H1 (cell line): Measurements from ENCODE around the gene PLEKHG4. TPM values are rescaled to one million over a fixed set of nuclear protein-coding genes. Genes with fewer than 3 reads are reported as not detected.

Source experiments
- CTCF ChIA-PET: fragments of 300-600 bp; sonication (Branson Sonifier 250); formaldehyde crosslinking; loops from one replicate; lab custom pipeline; 2021; ENCODE audit not compliant: partially characterized antibody; lab: Charles Lee
- POLR2A ChIA-PET: fragments of 300-600 bp; sonication (Branson Sonifier 250); formaldehyde crosslinking; loops from one replicate; lab custom pipeline; 2021; ENCODE audit warnings: inconsistent platforms; ENCODE audit not compliant: partially characterized antibody; lab: Charles Lee
- DNase-seq, 2 experiments: peaks; one replicate each; pipeline versions ENCODE4 v3.0.0 to v3.0.0-alpha.2; 2010 to 2022; ENCODE audit warnings: low spot score in 2 of 2, low read depth in 1 of 2, mixed read lengths in 1 of 2
- FAIRE-seq: peaks from 2 replicates; lab custom pipeline; 2011; peaks lifted over from hg19 to GRCh38; lab: Jason Lieb, UNC
- H2AFZ ChIP-seq: 2 replicates; pipeline ENCODE4 v1.8.1; 2012; ENCODE audit warnings: low read length, inconsistent platforms
- H2AK5ac ChIP-seq: 2 replicates; pipeline ENCODE4 v1.6.1; 2013; ENCODE audit warnings: low read depth, low read length
- H2BK120ac ChIP-seq: replicated peaks from 2 replicates; pipeline ENCODE3; 2013; ENCODE audit warnings: low read depth, low read length, inconsistent platforms
- H2BK12ac ChIP-seq: 2 replicates; pipeline ENCODE4 v1.6.1; 2013; ENCODE audit warnings: low read depth, low read length
- H2BK15ac ChIP-seq: 2 replicates; pipeline ENCODE4 v1.6.1; 2013; ENCODE audit warnings: low read length
- H2BK20ac ChIP-seq: 2 replicates; pipeline ENCODE4 v1.6.1; 2013; ENCODE audit warnings: low read length
- H2BK5ac ChIP-seq: 2 replicates; pipeline ENCODE4 v1.6.1; 2013; ENCODE audit warnings: low read depth, low read length
- H3K14ac ChIP-seq: 2 replicates; pipeline ENCODE4 v1.6.1; 2013; ENCODE audit warnings: inconsistent platforms; ENCODE audit not compliant: insufficient read length
- H3K18ac ChIP-seq: 2 replicates; pipeline ENCODE4 v1.6.1; 2013; ENCODE audit warnings: low read length; ENCODE audit errors: extremely low read depth
- H3K23ac ChIP-seq: 2 replicates; pipeline ENCODE4 v1.6.1; 2013; ENCODE audit warnings: inconsistent platforms; ENCODE audit not compliant: insufficient read length
- H3K23me2 ChIP-seq: 2 replicates; pipeline ENCODE4 v1.6.1; 2013; ENCODE audit warnings: low read depth, low read length
- H3K27ac ChIP-seq: 2 replicates; pipeline ENCODE4 v1.6.1; 2011; ENCODE audit warnings: low read depth, low read length, inconsistent platforms
- H3K27me3 ChIP-seq, 4 experiments: replicated peaks in 1 of 4; 1 replicate in 1 of 4; 2 replicates in 3 of 4; pipeline versions ENCODE4 v1.6.1 to v1.8.1; 2011 to 2013; ENCODE audit warnings: low read length in 3 of 4, mild to moderate bottlenecking in 3 of 4, inconsistent platforms in 2 of 4, mixed read lengths in 2 of 4, moderate library complexity in 1 of 4; ENCODE audit not compliant: control insufficient read depth in 3 of 4, insufficient read depth in 3 of 4; ENCODE audit errors: extremely low read depth in 1 of 4
- H3K36me3 ChIP-seq, 4 experiments: 2 replicates each; pipeline versions ENCODE4 v1.6.1 to v1.8.1; 2011 to 2013; ENCODE audit warnings: mild to moderate bottlenecking in 4 of 4, low read length in 3 of 4, moderate library complexity in 2 of 4, control low read depth in 1 of 4, inconsistent platforms in 1 of 4; ENCODE audit not compliant: insufficient read depth in 4 of 4, control insufficient read depth in 2 of 4
- H3K4ac ChIP-seq: replicated peaks from 2 replicates; pipeline ENCODE3; 2013; ENCODE audit warnings: low read length, low read depth, mixed read lengths, inconsistent platforms; ENCODE audit not compliant: insufficient read length
- H3K4me1 ChIP-seq, 4 experiments: replicated peaks in 1 of 4; 1 replicate in 1 of 4; 2 replicates in 3 of 4; pipeline versions ENCODE4 v1.6.1 to v1.8.1; 2011 to 2013; ENCODE audit warnings: low read length in 3 of 4, inconsistent platforms in 2 of 4, mixed read lengths in 1 of 4; ENCODE audit not compliant: insufficient read depth in 4 of 4, control insufficient read depth in 3 of 4
- H3K4me2 ChIP-seq, 2 experiments: 2 replicates each; pipeline versions ENCODE4 v1.6.1 to v1.8.1; 2011 to 2013; ENCODE audit warnings: low read depth in 2 of 2, low read length in 2 of 2, control low read depth in 1 of 2, inconsistent platforms in 1 of 2, mild to moderate bottlenecking in 1 of 2; ENCODE audit not compliant: insufficient read depth in 1 of 2
- H3K4me3 ChIP-seq, 4 experiments: fragments of 200-600, 300-600 bp in 1 of 4; sonication (generic), shearing (Covaris generic), sonication (Bioruptor Twin) in 1 of 4; 2 replicates each; pipeline versions ENCODE4 v1.5.1 to v1.8.1; 2011 to 2016; ENCODE audit warnings: low read length in 4 of 4, low read depth in 3 of 4, control low read depth in 2 of 4, inconsistent platforms in 2 of 4, mild to moderate bottlenecking in 2 of 4, mixed read lengths in 1 of 4, moderate library complexity in 1 of 4; ENCODE audit not compliant: insufficient read depth in 2 of 4; ENCODE audit errors: extremely low read depth in 1 of 4
- H3K56ac ChIP-seq: replicated peaks from 2 replicates; pipeline ENCODE3; 2013; ENCODE audit warnings: low read depth, mild to moderate bottlenecking, mixed read lengths, low read length, inconsistent platforms; ENCODE audit not compliant: insufficient read length
- H3K79me1 ChIP-seq: 2 replicates; pipeline ENCODE4 v1.6.1; 2013; ENCODE audit warnings: low read depth, low read length, control low read depth
- H3K79me2 ChIP-seq, 2 experiments: 2 replicates each; pipeline versions ENCODE4 v1.6.1 to v1.8.1; 2012 to 2013; ENCODE audit warnings: low read length in 2 of 2, mild to moderate bottlenecking in 2 of 2, inconsistent platforms in 1 of 2; ENCODE audit not compliant: insufficient read depth in 2 of 2, control insufficient read depth in 1 of 2
- H3K9ac ChIP-seq, 4 experiments: replicated peaks in 1 of 4; 1 replicate in 1 of 4; 2 replicates in 3 of 4; pipeline versions ENCODE4 v1.6.1 to v1.8.1; 2011 to 2013; ENCODE audit warnings: low read depth in 3 of 4, low read length in 3 of 4, control low read depth in 2 of 4, mild to moderate bottlenecking in 2 of 4, moderate library complexity in 2 of 4, inconsistent platforms in 1 of 4; ENCODE audit errors: extremely low read depth in 1 of 4
- H3K9me3 ChIP-seq, 2 experiments: 2 replicates each; pipeline versions ENCODE4 v1.6.1 to v1.8.1; 2012 to 2013; ENCODE audit warnings: mild to moderate bottlenecking in 2 of 2, moderate library complexity in 2 of 2, control low read depth in 1 of 2, inconsistent platforms in 1 of 2, low read depth in 1 of 2, low read length in 1 of 2, mixed read lengths in 1 of 2; ENCODE audit not compliant: insufficient read depth in 2 of 2
- H4K20me1 ChIP-seq, 2 experiments: replicated peaks in 1 of 2; 2 replicates each; pipeline versions ENCODE3 to v1.8.1; 2011 to 2013; ENCODE audit warnings: inconsistent platforms in 2 of 2, low read length in 2 of 2, mild to moderate bottlenecking in 1 of 2; ENCODE audit not compliant: insufficient read depth in 2 of 2, control insufficient read depth in 1 of 2
- H4K5ac ChIP-seq: 2 replicates; pipeline ENCODE4 v1.6.1; 2013; ENCODE audit warnings: low read length, low read depth, mixed read lengths, inconsistent platforms; ENCODE audit not compliant: insufficient read length
- H4K8ac ChIP-seq: 2 replicates; pipeline ENCODE4 v1.8.0; 2013; ENCODE audit warnings: mild to moderate bottlenecking, moderate library complexity, low read length, inconsistent platforms; ENCODE audit not compliant: insufficient read depth; ENCODE audit errors: extremely low read depth
- H4K91ac ChIP-seq: replicated peaks from 2 replicates; pipeline ENCODE3; 2013; ENCODE audit warnings: low read length, mixed read lengths, inconsistent platforms; ENCODE audit not compliant: insufficient read length
- BRCA1 ChIP-seq: IDR thresholded peaks from 2 replicates; pipeline ENCODE4 v1.6.1; 2012; ENCODE audit warnings: low read depth, low read length, improper control_type of control experiment
- CREB1 ChIP-seq: IDR thresholded peaks from 2 replicates; pipeline ENCODE4 v1.6.1; 2012; ENCODE audit warnings: inconsistent platforms
- GABPA ChIP-seq: IDR thresholded peaks from 2 replicates; pipeline ENCODE4 v1.6.1; 2011; ENCODE audit warnings: mild to moderate bottlenecking, low read length, moderate library complexity, borderline replicate concordance; ENCODE audit not compliant: insufficient read depth
- GTF2F1 ChIP-seq: IDR thresholded peaks from 2 replicates; pipeline ENCODE4 v1.6.1; 2012; ENCODE audit warnings: low read depth, low read length, improper control_type of control experiment, borderline replicate concordance
- JUN ChIP-seq: IDR thresholded peaks from 2 replicates; pipeline ENCODE4 v1.6.1; 2011; ENCODE audit warnings: low read depth, mild to moderate bottlenecking, improper control_type of control experiment, low read length
- JUND ChIP-seq: IDR thresholded peaks from 2 replicates; pipeline ENCODE4 v1.6.1; 2011; ENCODE audit warnings: mild to moderate bottlenecking, improper control_type of control experiment, low read length
- PHF8 ChIP-seq: fragments of 200-600 bp; sonication (generic); conservative IDR thresholded peaks from 2 replicates; pipeline ENCODE4 v1.7.1; 2012; ENCODE audit warnings: low read depth, mild to moderate bottlenecking, inconsistent platforms, low read length, moderate library complexity
- POLR2AphosphoS5 ChIP-seq: IDR thresholded peaks from 2 replicates; pipeline ENCODE4 v1.6.1; 2011; ENCODE audit warnings: low read depth, low read length
- SIRT6 ChIP-seq: IDR thresholded peaks from one replicate; pipeline ENCODE4 v1.7.1; 2012; ENCODE audit warnings: low read length, inconsistent platforms
- YY1 ChIP-seq: IDR thresholded peaks from 2 replicates; pipeline ENCODE4 v1.6.1; 2011; ENCODE audit warnings: low read depth, mild to moderate bottlenecking, low read length
- WGBS, 2 experiments: shearing (Covaris generic) in 1 of 2; methylation state at CpG; one replicate each; pipeline versions ENCODE4 v1.1.6 to v1.1.7; 2013 to 2015; ENCODE audit warnings: low lambda C conversion rate in 2 of 2, mixed read lengths in 2 of 2, inconsistent platforms in 1 of 2, low coverage in 1 of 2, missing lambda C conversion rate in 1 of 2; ENCODE audit not compliant: insufficient replicate concordance in 2 of 2, insufficient coverage in 1 of 2, insufficient read length in 1 of 2; ENCODE audit errors: extremely low coverage in 1 of 2, missing lambda C conversion rate in 1 of 2; 5-methylcytosine and 5-hydroxymethylcytosine counted together
- polyA plus RNA-seq, 7 experiments: library from polyadenylated mRNA; depleted of rRNA in 3 of 7; stranded (reverse) in 5 of 7; unstranded in 2 of 7; fragments of >200 nt in 5 of 7; fragments of 200-250 nt in 2 of 7; gene quantifications; 1 replicate in 5 of 7; 2 replicates in 1 of 7; 4 replicates in 1 of 7; pipeline versions ENCODE4 v1.2.1 to v1.2.3, GENCODE V29; 2011 to 2013; ENCODE audit warnings: missing spikeins in 2 of 7, mixed read lengths in 2 of 7
- total RNA-seq: library from RNA; stranded (reverse); fragmentation: NEBNext Ultra II Directional; extraction: Animal tissue kit (Norgen Biotek cat#: 25700); gene quantifications from 2 replicates; pipeline ENCODE4 v1.2.1, GENCODE V29; 2021
- TF ChIP-seq, protein P1 (sequence below): IDR thresholded peaks from 2 replicates; pipeline ENCODE4 v1.6.1; 2011; ENCODE audit warnings: low read length, improper control_type of control experiment

The PLEKHG4 gene
- total and polyA plus RNA-seq, 2 of the 8 experiments (the other 6 are each of a cell fraction or from before 2014, with no cell fraction given): 7.7 to 11.1 TPM

DNA sequence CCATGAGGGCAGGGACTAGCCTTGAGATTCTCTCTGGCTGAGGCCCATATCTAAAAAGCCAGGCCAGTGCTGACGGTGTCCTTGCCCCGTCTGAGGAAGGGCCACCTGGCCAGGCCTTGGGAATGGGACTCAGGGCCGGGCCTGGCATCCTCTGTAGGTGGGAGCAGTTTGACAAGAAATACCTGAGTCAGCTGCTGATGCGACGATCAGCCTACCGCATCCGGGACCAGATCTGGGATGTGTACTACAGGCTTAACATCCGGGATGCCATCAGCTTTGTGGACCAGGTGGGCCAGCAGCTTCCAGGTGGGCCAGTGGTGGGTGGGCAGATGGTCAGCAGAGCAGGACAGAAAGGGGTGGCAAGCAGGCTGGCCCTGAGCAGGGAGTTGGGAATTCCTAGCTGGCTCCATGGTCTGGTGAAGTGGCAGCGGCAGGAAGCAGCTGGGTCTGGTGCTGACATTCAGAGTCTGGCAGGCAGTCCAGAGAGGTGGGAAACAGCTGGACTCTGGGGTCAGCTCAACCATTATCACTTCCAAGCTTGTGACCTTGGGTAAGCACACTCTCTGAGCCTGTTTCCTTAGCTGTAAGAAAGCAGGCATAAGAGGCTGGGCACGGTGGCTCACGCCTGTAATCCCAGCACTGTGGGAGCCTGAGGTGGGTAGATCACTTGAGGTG lies 21.0 kb upstream of the PLEKHG4 start:
- Histone ChIP-seq H2BK5ac (no peak overlapping the region), H2BK120ac (no peak overlapping the region), H3K4me2 (no peak overlapping the region), H3K4ac (no peak overlapping the region), H2AK5ac (no peak overlapping the region), H3K23ac (no peak overlapping the region), H3K18ac (no peak overlapping the region), H3K27me3 (no peaks in the 10 kb centered on the region), H2BK20ac (no peak overlapping the region), H3K4me1 (no peaks in the 10 kb centered on the region), H4K20me1 (peaks cover 0 to 9% of the 10 kb centered on the region in 2 experiments), H2BK15ac (no peak overlapping the region), H4K8ac (no peak overlapping the region), H2BK12ac (0 out of 2 replicates have a peak overlapping the region, but pooled peaks have one; percentile 17), H4K91ac (no peak overlapping the region), H4K5ac (no peak overlapping the region), H3K56ac (no peak overlapping the region), H3K27ac (no peak overlapping the region), H2AFZ (no peak overlapping the region), H3K14ac (no peak overlapping the region), H3K79me2 (no peaks in the 10 kb centered on the region), H3K9me3 (no peaks in the 10 kb centered on the region), H3K9ac (no peak overlapping the region), H3K79me1 (no peaks in the 10 kb centered on the region), H3K4me3 (no peak overlapping the region), H3K23me2 (no peaks in the 10 kb centered on the region), H3K36me3 (no peaks in the 10 kb centered on the region; a peak in 2 of 8 replicates)
- POLR2A ChIA-PET: interaction anchor here (0.8 to 1.9 kb wide), 2 partner anchors 10 to 12 kb away, joined by 3 to 8 read pairs; partner anchors contain the start of gene SLC9A5
- no peak for DNase-seq
- WGBS, 2 experiments: 91% methylated on average over 11 of the region's 11 CpGs; no CpG with 5 or more reads in 1 of the 2 experiments
- FAIRE-seq: no peak
- CTCF ChIA-PET: interaction anchor here (0.6 to 14.4 kb wide), 12 partner anchors 9 to 170 kb away, joined by 3 to 217 read pairs (median 3); partner anchors contain the start of genes FHOD1 and SLC9A5
- TF ChIP-seq JUND: no peak
- TF ChIP-seq YY1: no peak
- TF ChIP-seq CREB1: no peak
- TF ChIP-seq GTF2F1: no peak
- TF ChIP-seq JUN: no peak
- no peak for TF ChIP-seq GABPA
- TF ChIP-seq PHF8: no peak
- no peak for TF ChIP-seq POLR2AphosphoS5
- TF ChIP-seq, protein P1, sequence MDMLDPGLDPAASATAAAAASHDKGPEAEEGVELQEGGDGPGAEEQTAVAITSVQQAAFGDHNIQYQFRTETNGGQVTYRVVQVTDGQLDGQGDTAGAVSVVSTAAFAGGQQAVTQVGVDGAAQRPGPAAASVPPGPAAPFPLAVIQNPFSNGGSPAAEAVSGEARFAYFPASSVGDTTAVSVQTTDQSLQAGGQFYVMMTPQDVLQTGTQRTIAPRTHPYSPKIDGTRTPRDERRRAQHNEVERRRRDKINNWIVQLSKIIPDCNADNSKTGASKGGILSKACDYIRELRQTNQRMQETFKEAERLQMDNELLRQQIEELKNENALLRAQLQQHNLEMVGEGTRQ: no peak
- no peak for TF ChIP-seq SIRT6
- no peak for TF ChIP-seq BRCA1
